Left ventricle myocardium superior (tissue), 1 donor: ENCODE data around the gene HIVEP2. TPM values are rescaled to one million over a fixed set of nuclear protein-coding genes. Genes with fewer than 3 reads are reported as not detected.

Source experiments
- ATAC-seq: fragments of 200-7000 bp; cut with Tn5 transposase; one replicate; pipeline ENCODE4 v1.9.1; 2020; ENCODE audit warnings: mild to moderate bottlenecking, moderate library complexity
- DNase-seq: peaks from one replicate; pipeline ENCODE4 v3.0.0-alpha.2; 2020
- intact Hi-C: fragments of 100-400 bp; cut with micrococcal nuclease; formaldehyde crosslinking; loops from one replicate; pipeline ENCODE4 v1.11.0; 2022
- total RNA-seq: library from RNA; stranded (reverse); fragmentation: NEBNext Ultra II Directional; extraction: Animal tissue kit (Norgen Biotek cat#: 25700); gene quantifications from one replicate; pipeline ENCODE4 v1.2.1, GENCODE V29; 2021
- donor health status: DM: no; HTN: yes; CAD: no; lungs with severe emphysema.

Gene HIVEP2
- total RNA-seq, 1 donor from 2014 or later = 14.4 TPM

DNA sequence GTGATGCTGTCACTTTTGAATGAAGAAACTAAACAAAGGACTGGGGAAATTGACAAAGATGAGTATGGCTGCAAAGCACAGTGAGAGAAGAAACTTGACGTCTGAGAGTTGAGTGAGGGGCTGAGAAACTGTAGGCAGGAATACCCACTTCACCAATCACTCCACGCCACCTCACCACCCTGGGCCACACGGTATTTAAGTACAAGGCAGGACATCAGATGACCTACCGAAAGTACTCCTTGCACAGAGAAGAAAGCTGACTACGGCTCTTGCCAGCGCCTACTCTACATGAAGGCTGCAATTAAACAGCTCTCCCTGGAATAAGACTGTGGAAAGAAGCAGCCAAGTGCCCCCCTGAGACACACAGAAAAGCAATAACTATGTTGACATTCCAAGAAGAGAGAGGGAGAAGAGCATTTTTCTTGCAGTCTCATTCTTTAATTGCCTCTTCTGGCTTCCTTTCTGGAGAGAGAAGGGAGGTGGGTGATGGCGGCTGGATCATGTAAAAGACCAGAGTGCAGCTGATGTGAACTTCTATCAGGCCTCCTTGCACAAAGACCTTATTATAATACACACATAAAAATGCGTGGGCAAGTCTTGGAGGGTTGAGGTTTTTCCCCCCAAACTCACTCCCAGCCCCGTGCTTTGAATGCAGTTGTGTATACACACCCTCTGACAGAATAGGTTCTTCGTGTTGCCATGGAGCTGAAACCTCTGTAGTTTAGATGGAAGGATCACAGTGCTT is 44.6 kb downstream of the HIVEP2 start:
- DNase-seq = no peak
- peak; percentile 33 for ATAC-seq
- intact Hi-C loops = no loop called here

GRCh38 chr6:142898927-142899895 is 45.8 kb downstream of the HIVEP2 start:
- DNase-seq = no peak
- no peak for ATAC-seq

GRCh38 chr6:142897659-142898058 is 47.3 kb downstream of the HIVEP2 start:
- ATAC-seq (no peak), DNase-seq (no peak)
- intact Hi-C loops = no loop called here

More at GRCh38 chr6:142898927-142899895, 45.8 kb downstream of the HIVEP2 start:
- intact Hi-C loops = no loop called here

GRCh38 chr6:142896732-142897131 is 48.2 kb downstream of the HIVEP2 start:
- DNase-seq = no peak
- intact Hi-C loops = no loop called here
- no peak for ATAC-seq

DNA sequence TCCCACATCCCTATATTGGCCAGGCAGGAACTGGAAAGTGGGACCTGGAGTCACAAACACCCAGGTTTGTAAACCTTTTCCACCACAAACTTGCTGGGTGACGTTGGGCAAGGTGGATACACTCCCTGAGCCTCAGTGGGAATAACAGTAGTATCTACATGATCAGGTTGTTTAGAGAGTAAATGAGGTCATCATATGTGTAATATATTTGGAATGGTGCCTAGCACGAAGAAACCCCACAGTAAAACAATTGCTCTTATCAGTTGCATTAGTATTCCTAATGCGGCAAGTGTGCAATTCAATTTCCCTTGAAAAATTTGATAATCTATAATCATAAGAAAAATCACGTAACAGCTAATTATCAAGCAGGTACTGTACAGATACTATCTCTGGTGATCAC is 51.9 kb downstream of the HIVEP2 start:
- intact Hi-C loops = no loop called here
- no peak for DNase-seq
- ATAC-seq = no peak

- peak; percentile 62 for ATAC-seq
- intact Hi-C loops = no loop called here
Measured at GRCh38 chr6:142892254-142893021, 52.5 kb downstream of the HIVEP2 start.

DNA sequence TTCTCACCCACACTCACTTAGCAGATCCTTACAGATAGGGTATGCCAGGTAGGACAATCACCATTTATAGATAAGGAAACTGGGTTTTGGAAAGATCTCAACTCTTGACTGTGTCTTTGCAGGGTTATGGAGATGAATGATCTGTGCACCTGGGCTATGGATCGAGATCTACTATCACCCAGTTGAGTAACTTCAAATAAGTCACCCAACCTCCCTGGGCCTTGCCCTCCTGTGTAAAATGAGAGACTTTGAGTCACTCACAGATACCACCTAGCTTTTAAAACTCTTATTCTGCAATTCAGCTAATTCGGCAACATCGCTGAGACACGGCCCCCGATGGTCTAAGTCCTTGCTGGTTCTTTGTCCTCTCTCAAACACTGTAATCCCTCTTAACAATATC is 53.5 kb downstream of the HIVEP2 start:
- ATAC-seq = no peak
- DNase-seq = no peak
- intact Hi-C loops = no loop called here

More at GRCh38 chr6:142892254-142893021, 52.5 kb downstream of the HIVEP2 start:
- DNase-seq = no peak

GRCh38 chr6:142888456-142888855 is 56.5 kb downstream of the HIVEP2 start:
- ATAC-seq = no peak
- no peak for DNase-seq
- intact Hi-C loops = no loop called here

DNA sequence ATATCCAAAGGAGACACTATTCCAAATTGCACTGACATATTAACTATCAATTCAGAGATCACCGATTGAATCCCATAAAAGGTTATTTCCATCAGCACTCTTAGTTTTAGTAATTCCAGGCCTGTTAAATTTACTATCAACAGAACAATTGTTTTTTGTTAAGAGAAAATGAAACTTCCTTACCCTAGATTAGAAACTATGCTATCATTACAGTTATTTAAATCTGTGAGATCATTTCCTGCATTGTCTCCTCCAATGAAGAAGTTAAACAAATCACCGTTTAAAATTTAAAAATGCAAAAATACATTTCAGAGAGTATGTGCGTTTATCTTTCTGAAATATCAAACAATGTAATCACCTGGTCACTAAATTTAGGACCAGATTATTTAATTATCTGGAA is 57.5 kb downstream of the HIVEP2 start:
- no peak for DNase-seq
- no peak for ATAC-seq
- intact Hi-C loops = no loop called here

GRCh38 chr6:142886431-142887170 is 58.4 kb downstream of the HIVEP2 start:
- DNase-seq (no peak), ATAC-seq (peak; percentile 50)
- intact Hi-C loops = no loop called here

DNA sequence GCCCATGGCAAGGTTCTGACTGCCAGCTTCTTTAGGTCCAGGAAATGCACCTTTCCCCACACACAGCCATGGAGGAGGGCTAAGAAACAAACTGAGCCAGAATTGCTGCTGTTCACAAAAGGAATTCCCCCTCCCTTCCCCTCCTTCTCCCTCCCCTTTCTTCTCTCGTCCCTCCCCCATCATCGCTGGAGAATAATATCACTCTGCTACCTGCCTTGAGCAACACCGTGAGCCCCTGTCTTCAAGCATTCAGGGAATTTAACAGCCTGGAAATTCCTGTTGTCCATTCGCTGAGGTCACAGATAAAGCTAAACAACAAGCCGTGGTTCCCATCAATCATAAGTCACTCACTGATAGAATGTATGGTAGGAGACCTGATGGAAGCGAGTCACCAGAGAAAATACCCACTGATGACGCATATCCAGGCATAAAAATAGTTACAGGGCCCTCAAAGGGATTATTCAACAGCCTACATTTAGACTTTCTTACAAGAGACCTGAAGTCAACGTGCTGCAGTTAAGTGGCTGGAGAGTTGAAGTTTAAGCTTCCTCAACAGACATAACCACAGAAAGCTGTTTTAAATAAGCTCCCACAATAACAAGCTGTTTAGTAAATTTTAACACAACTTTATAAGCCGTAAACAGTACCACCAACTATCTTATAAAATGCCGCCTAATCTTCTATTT is 59.7 kb downstream of the HIVEP2 start:
- no peak for DNase-seq
- intact Hi-C loops = no loop called here

GRCh38 chr6:142884214-142885035 is 60.6 kb downstream of the HIVEP2 start:
- ATAC-seq (no peak), DNase-seq (no peak)
- intact Hi-C loops = no loop called here

More for the DNA sequence above, 59.7 kb downstream of the HIVEP2 start:
- peak; percentile 94 for ATAC-seq

- no peak for ATAC-seq
- intact Hi-C loops = no loop called here
- DNase-seq = no peak
Measured at GRCh38 chr6:142883011-142883410, 62.0 kb downstream of the HIVEP2 start.

DNA sequence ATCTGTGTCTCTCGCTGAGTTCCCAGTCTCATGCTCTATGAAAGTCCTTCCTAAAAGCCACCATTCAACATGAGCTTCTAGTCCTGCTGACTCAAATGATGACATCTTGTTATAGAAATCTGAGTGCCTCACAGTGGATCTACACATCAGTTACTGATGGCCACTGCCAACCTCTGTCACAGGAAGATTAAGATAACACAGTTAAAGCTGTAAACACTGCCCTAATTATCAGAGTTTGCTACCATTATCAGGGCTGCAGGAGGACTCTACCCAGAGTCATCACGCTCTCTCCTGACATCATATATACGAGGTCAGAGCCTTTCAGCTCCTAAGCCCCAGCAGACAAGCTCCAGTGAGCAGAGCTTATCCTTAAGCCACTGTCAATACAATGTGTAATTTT is 63.2 kb downstream of the HIVEP2 start:
- ATAC-seq (no peak), DNase-seq (no peak)
- intact Hi-C loops = no loop called here

GRCh38 chr6:142881290-142881689 is 63.7 kb downstream of the HIVEP2 start:
- intact Hi-C loops = no loop called here
- no peak for DNase-seq
- ATAC-seq = no peak

DNA sequence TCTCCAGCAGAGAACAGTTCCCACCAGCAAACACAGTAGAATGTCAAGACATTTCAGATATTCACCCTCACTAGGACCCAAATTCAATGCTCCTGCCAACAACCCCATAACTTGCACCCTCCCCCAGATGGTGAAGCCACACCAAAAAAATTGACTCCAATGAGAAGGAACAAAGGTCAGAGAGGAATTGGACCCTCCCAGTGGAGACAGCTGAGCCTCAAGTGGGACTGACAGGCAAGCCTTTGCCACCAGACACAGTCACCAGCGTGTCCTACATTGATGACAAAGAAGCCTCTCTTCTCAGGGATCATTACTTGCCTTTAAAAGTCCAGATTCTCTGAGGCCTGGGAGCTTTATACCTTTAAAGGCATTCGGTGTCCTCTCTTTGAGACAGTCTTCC is 64.8 kb downstream of the HIVEP2 start:
- no peak for ATAC-seq
- intact Hi-C loops = no loop called here

GRCh38 chr6:142879527-142879926 is 65.4 kb downstream of the HIVEP2 start:
- intact Hi-C loops = no loop called here
- no peak for ATAC-seq
- DNase-seq = no peak

More for the DNA sequence above, 64.8 kb downstream of the HIVEP2 start:
- DNase-seq = no peak
